BLaER1 (cell line): Measurements from ENCODE around the gene KCTD5.
"Not testable (repeated sequence)": the region's sequence is repeated elsewhere in the genome, so short reads cannot be mapped to it uniquely, and the experiment has no call there.

ENCODE experiments used
- H3K27ac ChIP-seq: shearing (Covaris generic); formaldehyde crosslinking; 2 replicates; pipeline ENCODE4 v1.8.1; 2022
- H3K27me3 ChIP-seq: shearing (Covaris generic); formaldehyde crosslinking; 2 replicates; pipeline ENCODE4 v1.8.1; 2022
- H3K36me3 ChIP-seq: shearing (Covaris generic); formaldehyde crosslinking; 2 replicates; pipeline ENCODE4 v1.8.1; 2022
- H3K4me1 ChIP-seq: shearing (Covaris generic); formaldehyde crosslinking; 2 replicates; pipeline ENCODE4 v1.8.1; 2022
- H3K4me2 ChIP-seq: shearing (Covaris generic); formaldehyde crosslinking; 2 replicates; pipeline ENCODE4 v1.8.1; 2022
- H3K4me3 ChIP-seq: shearing (Covaris generic); formaldehyde crosslinking; 2 replicates; pipeline ENCODE4 v1.8.1; 2022
- H3K9ac ChIP-seq: shearing (Covaris generic); formaldehyde crosslinking; 2 replicates; pipeline ENCODE4 v1.8.1; 2022
- H3K9me3 ChIP-seq: shearing (Covaris generic); formaldehyde crosslinking; 2 replicates; pipeline ENCODE4 v1.8.1; 2022
- H4K20me1 ChIP-seq: shearing (Covaris generic); formaldehyde crosslinking; 2 replicates; pipeline ENCODE4 v1.8.1; 2022
- Cebpa-rat ChIP-seq: shearing (Covaris generic); IDR thresholded peaks from 2 replicates; pipeline ENCODE4 v1.8.1; 2022

KCTD5 gene, protein sequence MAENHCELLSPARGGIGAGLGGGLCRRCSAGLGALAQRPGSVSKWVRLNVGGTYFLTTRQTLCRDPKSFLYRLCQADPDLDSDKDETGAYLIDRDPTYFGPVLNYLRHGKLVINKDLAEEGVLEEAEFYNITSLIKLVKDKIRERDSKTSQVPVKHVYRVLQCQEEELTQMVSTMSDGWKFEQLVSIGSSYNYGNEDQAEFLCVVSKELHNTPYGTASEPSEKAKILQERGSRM

GRCh38 chr16:2682209-2683021 lies at the start of gene KCTD5:
Gene KCTD5, plus strand, starts transcription at chr16:2682523. Its CDS starts 26 bp downstream, at chr16:2682549.
- Histone ChIP-seq H4K20me1 (peaks cover 27% of the 10 kb centered on the region), H3K4me2 (peak within 1 kb of the TSS; percentile 92), H3K36me3 (no peaks in the 10 kb centered on the region), H3K9ac (peak within 1 kb of the TSS; percentile 90), H3K4me3 (peak within 1 kb of the TSS; percentile 85), H3K4me1 (peaks cover 69% of the 10 kb centered on the region), H3K27ac (peak within 1 kb of the TSS; percentile 84), H3K27me3 (no peaks in the 10 kb centered on the region), H3K9me3 (no peaks in the 10 kb centered on the region)
- no peak for TF ChIP-seq Cebpa-rat

GRCh38 chr16:2639071-2639721 lies 43.1 kb upstream of the KCTD5 start:
- not testable (repeated sequence) for H3K4me1 ChIP-seq, H3K9me3 ChIP-seq, H3K27ac ChIP-seq, H3K27me3 ChIP-seq, H3K36me3 ChIP-seq, H3K4me3 ChIP-seq, H3K9ac ChIP-seq, H4K20me1 ChIP-seq
- peak overlapping the region; percentile 36; the same call in 1 of the 2 replicates for H3K4me2 ChIP-seq

- not testable (repeated sequence) for H3K4me3 ChIP-seq, H4K20me1 ChIP-seq, H3K27me3 ChIP-seq, H3K9me3 ChIP-seq, H3K4me1 ChIP-seq, H3K36me3 ChIP-seq, H3K27ac ChIP-seq, H3K9ac ChIP-seq
- peak overlapping the region; percentile 36; the same call in 1 of the 2 replicates for H3K4me2 ChIP-seq
Observed at GRCh38 chr16:2639722-2640072, 42.6 kb upstream of the KCTD5 start.

- H3K36me3 ChIP-seq, H4K20me1 ChIP-seq, H3K9ac ChIP-seq, H3K4me2 ChIP-seq, H3K9me3 ChIP-seq, H3K4me3 ChIP-seq, H3K27me3 ChIP-seq, H3K27ac ChIP-seq, H3K4me1 ChIP-seq: not testable (repeated sequence)
Observed at GRCh38 chr16:2642561-2642960, 39.8 kb upstream of the KCTD5 start.

DNA sequence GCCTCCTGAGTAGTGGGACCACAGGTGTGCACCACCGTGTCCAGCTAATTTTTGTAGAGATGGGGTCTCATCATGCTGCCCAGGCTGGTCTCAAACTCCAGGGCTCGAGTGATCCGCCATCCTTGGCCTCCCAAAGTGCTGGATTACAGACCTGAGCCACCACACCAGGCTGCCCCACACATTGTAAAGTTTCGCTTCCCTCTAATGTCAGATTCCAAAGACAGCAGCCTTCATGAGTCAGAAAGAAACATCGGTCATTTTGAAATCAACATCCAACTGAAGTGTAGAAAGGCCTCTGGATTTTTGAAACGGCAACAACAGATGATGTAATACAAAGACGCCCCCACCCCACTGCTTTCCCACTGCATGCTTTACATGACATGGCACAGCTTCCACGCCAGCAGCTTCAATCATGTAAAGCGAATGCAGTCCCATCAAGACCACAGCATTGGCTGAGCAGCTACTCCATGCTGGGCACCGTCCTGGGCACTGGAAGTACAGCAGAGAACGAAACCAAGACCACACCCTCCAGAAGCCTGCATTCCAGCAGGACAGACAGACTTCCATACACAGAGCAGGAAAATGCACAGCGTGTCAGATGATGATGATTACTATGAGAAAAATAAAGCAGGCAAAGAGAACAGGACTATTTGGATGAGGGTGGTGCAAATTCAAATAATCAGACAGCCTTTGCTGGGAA lies 37.4 kb upstream of the KCTD5 start:
- H3K4me1 ChIP-seq, H3K4me3 ChIP-seq, H3K9ac ChIP-seq, H3K9me3 ChIP-seq, H3K27ac ChIP-seq, H3K4me2 ChIP-seq, H3K36me3 ChIP-seq, H4K20me1 ChIP-seq, H3K27me3 ChIP-seq: not testable (repeated sequence)

DNA sequence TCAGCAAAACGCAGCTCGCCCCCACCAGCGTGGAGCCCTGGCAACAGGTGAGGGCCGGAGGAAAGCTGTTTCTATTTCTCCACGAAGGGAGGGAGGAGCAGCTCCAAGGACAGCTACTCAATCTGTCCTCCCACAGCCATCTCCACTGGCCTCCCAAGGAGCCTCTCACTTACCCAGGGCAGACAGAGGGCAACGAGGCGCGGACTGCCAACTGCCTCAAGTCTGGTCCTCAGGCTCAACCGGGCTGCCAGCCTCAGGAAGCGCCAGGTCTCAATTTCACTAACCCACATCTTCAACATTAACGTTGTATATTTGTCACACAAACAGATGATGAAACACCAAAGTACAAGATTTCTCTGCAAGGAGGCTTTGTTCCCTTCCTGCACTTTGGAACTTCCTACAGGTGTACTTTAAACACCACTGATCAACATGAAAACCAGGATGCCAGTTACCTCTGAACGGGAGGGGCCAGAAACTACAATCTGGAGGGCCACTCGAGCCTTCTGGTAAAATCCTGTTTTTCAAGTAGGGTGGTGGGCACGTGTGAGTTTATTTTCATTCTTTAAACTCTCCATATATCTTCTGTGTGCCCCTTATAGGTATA lies 31.0 kb upstream of the KCTD5 start:
- H3K9me3 ChIP-seq, H3K27ac ChIP-seq, H3K4me2 ChIP-seq, H3K4me3 ChIP-seq, H3K9ac ChIP-seq, H4K20me1 ChIP-seq, H3K4me1 ChIP-seq, H3K27me3 ChIP-seq, H3K36me3 ChIP-seq: not testable (repeated sequence)

GRCh38 chr16:2653915-2654314 lies 28.4 kb upstream of the KCTD5 start:
- not testable (repeated sequence) for H3K27ac ChIP-seq, H3K4me3 ChIP-seq, H3K4me1 ChIP-seq, H3K9ac ChIP-seq, H3K36me3 ChIP-seq, H3K4me2 ChIP-seq, H4K20me1 ChIP-seq, H3K9me3 ChIP-seq
- H3K27me3 ChIP-seq: peaks cover 11% of the 10 kb centered on the region

- H3K27ac ChIP-seq, H3K9ac ChIP-seq, H3K9me3 ChIP-seq, H4K20me1 ChIP-seq, H3K4me2 ChIP-seq, H3K4me1 ChIP-seq, H3K4me3 ChIP-seq, H3K36me3 ChIP-seq: not testable (repeated sequence)
- peaks cover 11% of the 10 kb centered on the region for H3K27me3 ChIP-seq
Observed at GRCh38 chr16:2654949-2655348, 27.4 kb upstream of the KCTD5 start.

GRCh38 chr16:2656985-2657384 lies 25.3 kb upstream of the KCTD5 start:
- H3K36me3 ChIP-seq: no peaks in the 10 kb centered on the region
- H3K9me3 ChIP-seq: no peaks in the 10 kb centered on the region
- no peak overlapping the region for H3K9ac ChIP-seq
- no peak overlapping the region for H3K4me3 ChIP-seq
- H3K27me3 ChIP-seq: peaks cover 11% of the 10 kb centered on the region
- no peak for TF ChIP-seq Cebpa-rat
- no peaks in the 10 kb centered on the region for H4K20me1 ChIP-seq
- H3K4me1 ChIP-seq: no peaks in the 10 kb centered on the region
- H3K27ac ChIP-seq: no peak overlapping the region
- H3K4me2 ChIP-seq: no peak overlapping the region

- not testable (repeated sequence) for H3K9ac ChIP-seq, H4K20me1 ChIP-seq, H3K27ac ChIP-seq, H3K4me1 ChIP-seq, H3K4me2 ChIP-seq, H3K9me3 ChIP-seq, H3K4me3 ChIP-seq, H3K36me3 ChIP-seq
- peaks cover 11% of the 10 kb centered on the region for H3K27me3 ChIP-seq
Observed at GRCh38 chr16:2657803-2658202, 24.5 kb upstream of the KCTD5 start.

- not testable (repeated sequence) for H3K4me2 ChIP-seq, H3K27ac ChIP-seq, H3K9me3 ChIP-seq, H3K4me3 ChIP-seq, H3K9ac ChIP-seq, H3K4me1 ChIP-seq, H4K20me1 ChIP-seq, H3K36me3 ChIP-seq
- peaks cover 11% of the 10 kb centered on the region for H3K27me3 ChIP-seq
Observed at GRCh38 chr16:2659560-2659959, 22.8 kb upstream of the KCTD5 start.

GRCh38 chr16:2660014-2660662 lies 22.2 kb upstream of the KCTD5 start:
- H3K9ac ChIP-seq, H3K4me3 ChIP-seq, H3K4me2 ChIP-seq, H3K36me3 ChIP-seq, H3K9me3 ChIP-seq, H3K27ac ChIP-seq, H3K4me1 ChIP-seq, H4K20me1 ChIP-seq: not testable (repeated sequence)
- H3K27me3 ChIP-seq: peaks cover 11% of the 10 kb centered on the region

DNA sequence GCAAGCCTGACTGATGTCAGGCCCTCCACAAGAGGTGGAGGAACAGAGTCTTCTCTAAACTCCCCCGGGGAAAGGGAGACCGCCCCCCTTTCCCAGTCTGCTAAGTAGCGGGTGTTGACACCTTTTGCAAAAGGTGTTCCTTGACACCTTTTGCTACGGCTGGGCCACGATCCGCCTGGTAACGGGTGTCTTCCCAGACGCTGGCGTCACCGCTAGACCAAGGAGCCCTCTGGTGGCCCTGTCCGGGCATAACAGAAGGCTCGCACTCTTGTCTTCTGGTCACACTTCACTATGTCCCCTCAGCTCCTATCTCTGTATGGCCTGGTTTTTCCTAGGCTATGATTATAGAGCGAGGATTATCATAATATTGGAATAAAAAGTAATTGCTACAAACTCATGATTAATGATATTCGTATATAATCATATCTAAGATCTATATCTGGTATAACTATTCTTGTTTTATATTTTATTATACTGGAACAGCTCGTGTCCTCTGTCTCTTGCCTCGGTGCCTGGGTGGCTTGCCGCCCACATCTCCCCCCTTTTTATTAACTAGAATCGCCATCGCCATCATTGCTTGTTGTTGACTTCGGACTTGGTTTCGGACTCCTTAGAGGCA lies 21.5 kb upstream of the KCTD5 start:
- H3K4me3 ChIP-seq, H3K27ac ChIP-seq, H4K20me1 ChIP-seq, H3K9ac ChIP-seq, H3K36me3 ChIP-seq, H3K4me2 ChIP-seq, H3K9me3 ChIP-seq, H3K4me1 ChIP-seq: not testable (repeated sequence)
- H3K27me3 ChIP-seq: peaks cover 11% of the 10 kb centered on the region
